ENCODE results near the gene PLLP.

Gene PLLP

GRCh38 chr16:57278494-57278893, 6.0 kb downstream of the PLLP start:
- no peak for TF ChIP-seq CTCF (conservative IDR thresholded peaks at IDR 0.05)
- TF ChIP-seq ZFX (IDR thresholded peaks at IDR 0.05): no peak
- H3K27ac ChIP-seq: no peak overlapping the region

DNA sequence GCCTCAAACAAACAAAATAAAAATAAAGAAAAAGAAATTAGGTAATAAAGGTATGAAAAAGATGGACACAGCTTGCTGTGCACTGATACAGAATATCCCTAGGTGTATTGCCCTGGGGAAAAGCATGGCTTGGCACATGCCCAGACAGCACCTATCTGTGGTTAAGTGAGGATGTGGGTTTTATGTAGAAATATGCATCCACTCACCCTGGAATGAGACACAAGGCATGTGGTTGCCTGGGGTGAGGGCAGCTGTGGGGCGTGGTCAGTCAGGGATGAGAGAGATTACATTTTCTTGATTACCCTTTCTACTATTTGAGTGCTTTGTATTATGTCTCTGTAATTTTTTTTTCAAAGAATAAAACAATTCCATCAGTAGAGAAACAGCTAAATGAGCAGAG, 6.9 kb downstream of the PLLP start:
- no peak for TF ChIP-seq CTCF (conservative IDR thresholded peaks at IDR 0.05)
- no peak for TF ChIP-seq ZFX (IDR thresholded peaks at IDR 0.05)
- H3K27ac ChIP-seq: no peak overlapping the region

DNA sequence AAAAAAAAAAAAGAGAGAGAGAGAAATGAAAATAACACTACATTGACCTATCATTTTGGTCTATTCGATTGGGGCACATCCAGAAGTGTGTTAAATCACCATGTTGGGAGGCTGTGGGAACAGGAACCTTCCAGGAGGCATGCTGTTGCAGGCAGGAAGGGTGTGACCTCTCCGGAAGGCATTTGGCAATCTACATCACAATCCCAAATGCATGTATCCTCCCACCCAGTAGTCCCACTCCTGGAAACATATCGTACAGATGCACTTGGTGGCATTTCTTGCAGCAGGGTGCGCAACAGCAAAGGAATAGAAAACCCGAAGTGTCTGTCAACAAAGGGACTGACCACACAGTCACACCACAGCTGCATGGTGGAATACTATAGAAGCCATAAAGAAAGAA, 7.9 kb downstream of the PLLP start:
- TF ChIP-seq CTCF (conservative IDR thresholded peaks at IDR 0.05) (no peak), ZFX (IDR thresholded peaks at IDR 0.05) (no peak)
- no peak overlapping the region for H3K27ac ChIP-seq

- peak overlapping the region; percentile 10; the same call in 1 of the 2 replicates for H3K27ac ChIP-seq
These were observed 8.5 kb downstream of the PLLP start for GRCh38 chr16:57275946-57276345.

DNA sequence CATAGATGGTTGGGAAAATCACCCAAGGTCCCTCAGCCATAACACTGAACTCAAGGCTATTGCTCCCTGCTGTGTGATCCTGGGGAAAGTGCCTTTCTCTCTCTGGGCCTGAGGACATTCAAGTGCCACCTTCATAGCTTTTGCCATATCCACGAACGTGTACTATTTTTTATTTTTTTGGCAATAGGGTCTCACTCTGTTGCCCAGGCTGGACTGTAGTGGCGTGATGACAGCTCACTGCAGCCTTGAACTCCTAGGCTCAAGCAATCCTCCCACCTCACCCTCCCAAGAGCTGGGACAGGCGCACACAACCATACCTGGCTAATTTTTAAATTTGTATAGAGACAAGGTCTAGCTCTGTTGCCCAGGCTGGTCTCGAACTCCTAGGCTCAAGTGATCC, 10.6 kb downstream of the PLLP start:
- no peak overlapping the region for H3K27ac ChIP-seq
- TF ChIP-seq ZFX (IDR thresholded peaks at IDR 0.05) (no peak), CTCF (conservative IDR thresholded peaks at IDR 0.05) (no peak)

DNA sequence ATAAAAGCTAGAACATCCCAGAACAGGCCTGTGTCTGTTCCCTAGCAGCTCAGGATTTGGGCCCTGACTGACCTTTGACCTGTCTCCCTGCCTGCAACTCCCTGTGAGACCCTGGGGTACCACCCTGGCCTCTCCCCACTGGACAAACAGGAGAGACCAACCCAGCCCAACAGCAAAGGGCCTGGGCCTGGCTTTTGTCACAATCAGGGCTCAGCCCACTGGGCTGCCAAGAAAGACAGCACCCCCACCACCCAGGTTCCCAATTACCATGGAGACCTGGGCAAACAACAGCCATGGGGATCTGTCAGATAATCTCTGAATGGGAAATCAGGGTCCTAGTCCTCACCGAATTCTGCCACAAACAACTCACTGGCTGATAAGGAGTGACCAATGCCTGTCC, 11.1 kb downstream of the PLLP start:
- TF ChIP-seq CTCF (conservative IDR thresholded peaks at IDR 0.05) (no peak), ZFX (IDR thresholded peaks at IDR 0.05) (no peak)
- H3K27ac ChIP-seq: no peak overlapping the region

GRCh38 chr16:57271867-57272495, 12.5 kb downstream of the PLLP start:
- H3K27ac ChIP-seq: no peak overlapping the region
- TF ChIP-seq ZFX (IDR thresholded peaks at IDR 0.05) (no peak), CTCF (conservative IDR thresholded peaks at IDR 0.05) (no peak)

- TF ChIP-seq CTCF (conservative IDR thresholded peaks at IDR 0.05): no peak
- TF ChIP-seq ZFX (IDR thresholded peaks at IDR 0.05): no peak
- no peak overlapping the region for H3K27ac ChIP-seq
These were observed 13.5 kb downstream of the PLLP start for GRCh38 chr16:57271063-57271345.

Data from C4-2B (cell line).